Astrocyte (in vitro differentiated cells and primary cell): ENCODE results near the gene EYS. TPM values are rescaled to one million over a fixed set of nuclear protein-coding genes. Genes with fewer than 3 reads are reported as not detected.

ENCODE experiments used
- DNase-seq: peaks from one replicate; pipeline ENCODE4 v3.0.0-alpha.2; 2010; ENCODE audit warnings: low read depth
- FAIRE-seq: peaks from 2 replicates; lab custom pipeline; 2011; peaks lifted over from hg19 to GRCh38; lab: Jason Lieb, UNC
- H2AFZ ChIP-seq: 2 replicates; pipeline ENCODE4 v1.6.0; 2012; ENCODE audit warnings: low read depth, low read length, inconsistent platforms
- H3K27ac ChIP-seq: 2 replicates; pipeline ENCODE4 v1.5.1; 2011; ENCODE audit warnings: low read depth, low read length, inconsistent platforms
- H3K27me3 ChIP-seq: 2 replicates; pipeline ENCODE4 v1.6.0; 2011; ENCODE audit warnings: low read length, inconsistent platforms; ENCODE audit not compliant: insufficient read depth
- H3K36me3 ChIP-seq: 2 replicates; pipeline ENCODE4 v1.5.1; 2011; ENCODE audit warnings: low read length, inconsistent platforms; ENCODE audit not compliant: insufficient read depth
- H3K4me1 ChIP-seq: 2 replicates; pipeline ENCODE4 v1.5.1; 2011; ENCODE audit warnings: low read length, inconsistent platforms; ENCODE audit not compliant: insufficient read depth
- H3K4me2 ChIP-seq: 2 replicates; pipeline ENCODE4 v1.6.0; 2012; ENCODE audit warnings: low read length, inconsistent platforms
- H3K4me3 ChIP-seq: 2 replicates; pipeline ENCODE4 v1.5.1; 2011; ENCODE audit warnings: low read depth, mild to moderate bottlenecking, low read length, inconsistent platforms; ENCODE audit not compliant: insufficient read depth
- H3K79me2 ChIP-seq: 2 replicates; pipeline ENCODE4 v1.6.0; 2012; ENCODE audit warnings: mild to moderate bottlenecking, low read length, inconsistent platforms; ENCODE audit not compliant: insufficient read depth
- H3K9ac ChIP-seq: 2 replicates; pipeline ENCODE4 v1.6.0; 2012; ENCODE audit warnings: mild to moderate bottlenecking, low read length, inconsistent platforms
- H3K9me3 ChIP-seq: 2 replicates; pipeline ENCODE4 v1.5.1; 2012; ENCODE audit warnings: low read depth, mild to moderate bottlenecking, low read length, inconsistent platforms; ENCODE audit not compliant: insufficient read depth
- H4K20me1 ChIP-seq: 2 replicates; pipeline ENCODE4 v1.6.0; 2012; ENCODE audit warnings: low read length, inconsistent platforms; ENCODE audit not compliant: insufficient read depth
- H3K27ac Mint-ChIP-seq: one replicate; pipeline ENCODE4 v1.8.0; 2021; ENCODE audit warnings: mild to moderate bottlenecking, mixed read lengths; ENCODE audit not compliant: unreplicated experiment
- H3K27me3 Mint-ChIP-seq: one replicate; pipeline ENCODE4 v1.8.0; 2021; ENCODE audit warnings: low read depth, mixed read lengths; ENCODE audit not compliant: unreplicated experiment
- H3K36me3 Mint-ChIP-seq: one replicate; pipeline ENCODE4 v1.8.0; 2021; ENCODE audit warnings: low read depth, mixed read lengths; ENCODE audit not compliant: unreplicated experiment
- H3K4me1 Mint-ChIP-seq: one replicate; pipeline ENCODE4 v1.8.0; 2021; ENCODE audit warnings: low read depth, mixed read lengths; ENCODE audit not compliant: unreplicated experiment
- H3K4me3 Mint-ChIP-seq: one replicate; pipeline ENCODE4 v1.8.0; 2021; ENCODE audit warnings: mild to moderate bottlenecking, moderate library complexity, mixed read lengths; ENCODE audit not compliant: unreplicated experiment
- H3K9me3 Mint-ChIP-seq: one replicate; pipeline ENCODE4 v1.8.0; 2021; ENCODE audit warnings: mild to moderate bottlenecking, mixed read lengths; ENCODE audit not compliant: unreplicated experiment
- CTCF ChIP-seq: IDR thresholded peaks from 2 replicates; pipeline ENCODE4 v1.5.1; 2011; ENCODE audit warnings: low read depth, mild to moderate bottlenecking, inconsistent platforms, low read length, moderate library complexity; ENCODE audit not compliant: insufficient read depth
- EZH2 ChIP-seq: IDR thresholded peaks from 2 replicates; pipeline ENCODE4 v1.6.1; 2012; ENCODE audit warnings: mild to moderate bottlenecking, low read length, inconsistent platforms; ENCODE audit not compliant: insufficient read depth
- total RNA-seq: library from RNA; stranded (reverse); gene quantifications from 2 replicates; pipeline ENCODE4 v1.2.1, GENCODE V29; 2021

EYS gene
- total RNA-seq, 1 donor from 2014 or later: 0.16 TPM

- H3K27me3 ChIP-seq: no peaks in the 10 kb centered on the region
- H3K4me3 ChIP-seq: no peak overlapping the region
- no peaks in the 10 kb centered on the region for H3K4me1 ChIP-seq
- H3K9ac ChIP-seq: no peak overlapping the region
- Mint-ChIP-seq H3K9me3 (no peaks in the 10 kb centered on the region), H3K4me3 (no peak overlapping the region), H3K36me3 (no peaks in the 10 kb centered on the region), H3K27ac (no peak overlapping the region), H3K27me3 (no peaks in the 10 kb centered on the region), H3K4me1 (no peaks in the 10 kb centered on the region)
- H4K20me1 ChIP-seq: no peaks in the 10 kb centered on the region
- no peaks in the 10 kb centered on the region for H3K79me2 ChIP-seq
- no peak for FAIRE-seq
- H3K27ac ChIP-seq: no peak overlapping the region
- no peak for TF ChIP-seq EZH2
- TF ChIP-seq CTCF: no peak
- H3K36me3 ChIP-seq: no peaks in the 10 kb centered on the region
- no peaks in the 10 kb centered on the region for H3K9me3 ChIP-seq
- no peak overlapping the region for H3K4me2 ChIP-seq
- no peak overlapping the region for H2AFZ ChIP-seq
- no peak for DNase-seq
These were observed 1917.3 kb downstream of the EYS start for GRCh38 chr6:63789699-63790098.

GRCh38 chr6:63788569-63788968 is 1918.5 kb downstream of the EYS start:
- Mint-ChIP-seq H3K4me1 (no peaks in the 10 kb centered on the region), H3K4me3 (no peak overlapping the region), H3K27ac (no peak overlapping the region), H3K9me3 (no peaks in the 10 kb centered on the region), H3K36me3 (no peaks in the 10 kb centered on the region), H3K27me3 (no peaks in the 10 kb centered on the region)
- H3K9me3 ChIP-seq: no peaks in the 10 kb centered on the region
- no peak for TF ChIP-seq CTCF
- no peak for TF ChIP-seq EZH2
- no peak overlapping the region for H3K9ac ChIP-seq
- no peaks in the 10 kb centered on the region for H3K4me1 ChIP-seq
- H3K27ac ChIP-seq: no peak overlapping the region
- no peaks in the 10 kb centered on the region for H4K20me1 ChIP-seq
- no peak for DNase-seq
- no peak overlapping the region for H3K4me3 ChIP-seq
- no peaks in the 10 kb centered on the region for H3K79me2 ChIP-seq
- H3K4me2 ChIP-seq: no peak overlapping the region
- H2AFZ ChIP-seq: no peak overlapping the region
- no peaks in the 10 kb centered on the region for H3K36me3 ChIP-seq
- FAIRE-seq: no peak
- no peaks in the 10 kb centered on the region for H3K27me3 ChIP-seq

- no peak overlapping the region for H2AFZ ChIP-seq
These were observed 1920.0 kb downstream of the EYS start for GRCh38 chr6:63787021-63787420.

More at GRCh38 chr6:63787021-63787420, 1920.0 kb downstream of the EYS start:
- Mint-ChIP-seq H3K27me3 (no peaks in the 10 kb centered on the region), H3K4me1 (no peaks in the 10 kb centered on the region), H3K27ac (no peak overlapping the region), H3K4me3 (no peak overlapping the region), H3K36me3 (no peaks in the 10 kb centered on the region), H3K9me3 (no peaks in the 10 kb centered on the region)
- H3K4me2 ChIP-seq: no peak overlapping the region
- no peaks in the 10 kb centered on the region for H3K4me1 ChIP-seq
- no peaks in the 10 kb centered on the region for H3K79me2 ChIP-seq
- FAIRE-seq (no peak), DNase-seq (no peak)
- H4K20me1 ChIP-seq: no peaks in the 10 kb centered on the region
- TF ChIP-seq CTCF (no peak), EZH2 (no peak)
- no peak overlapping the region for H3K9ac ChIP-seq
- H3K36me3 ChIP-seq: no peaks in the 10 kb centered on the region
- no peaks in the 10 kb centered on the region for H3K9me3 ChIP-seq
- H3K27ac ChIP-seq: no peak overlapping the region
- no peak overlapping the region for H3K4me3 ChIP-seq
- H3K27me3 ChIP-seq: no peaks in the 10 kb centered on the region
